ENCODE results near the gene GNPDA1.
"Not testable (repeated sequence)": the region's sequence is repeated elsewhere in the genome, so short reads cannot be mapped to it uniquely, and the experiment has no call there.

Gene GNPDA1

DNA sequence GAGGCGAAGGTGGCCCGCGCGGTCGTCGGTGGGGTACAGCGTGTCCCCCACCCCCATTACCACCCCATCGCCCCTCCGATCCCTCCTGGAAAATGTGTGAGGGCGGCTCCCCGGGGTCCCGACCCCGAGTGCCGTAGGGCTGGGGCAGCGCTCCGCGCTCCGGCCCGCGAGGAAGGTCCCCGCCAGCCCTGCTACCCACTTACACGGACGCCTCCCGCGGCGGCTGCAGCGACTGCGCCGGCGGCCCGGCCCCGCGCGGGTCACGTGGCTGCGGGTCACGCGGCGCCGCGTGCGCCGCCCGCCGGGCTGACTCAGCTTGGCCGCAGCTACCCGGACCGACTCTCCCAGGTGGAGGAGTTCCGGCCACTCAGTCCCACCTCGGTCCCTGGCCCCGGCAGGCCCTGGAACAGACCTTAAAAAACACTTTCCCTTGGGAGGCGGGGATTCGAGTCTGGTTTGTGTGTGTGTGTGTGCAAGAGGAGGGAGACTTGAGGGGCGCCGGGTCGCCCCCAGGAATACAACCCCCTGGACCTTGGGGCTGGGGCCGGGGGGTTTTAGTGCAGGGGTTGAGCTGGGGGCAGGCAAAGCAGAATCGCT, at the start of gene GNPDA1:
Gene GNPDA1, minus strand, starts transcription at position 236 of the 597 bp plus-strand sequence. CDS start 992 bp downstream, outside the sequence.
- peak; percentile 60 for DNase-seq (ENCODE audit: low read depth)

GRCh38 chr5:142059304-142059940, 46.6 kb upstream of the GNPDA1 start:
- DNase-seq (ENCODE audit: low read depth): peak; percentile 39

- DNase-seq (ENCODE audit: low read depth): no peak
These were observed 44.9 kb upstream of the GNPDA1 start for GRCh38 chr5:142057697-142058056.

DNA sequence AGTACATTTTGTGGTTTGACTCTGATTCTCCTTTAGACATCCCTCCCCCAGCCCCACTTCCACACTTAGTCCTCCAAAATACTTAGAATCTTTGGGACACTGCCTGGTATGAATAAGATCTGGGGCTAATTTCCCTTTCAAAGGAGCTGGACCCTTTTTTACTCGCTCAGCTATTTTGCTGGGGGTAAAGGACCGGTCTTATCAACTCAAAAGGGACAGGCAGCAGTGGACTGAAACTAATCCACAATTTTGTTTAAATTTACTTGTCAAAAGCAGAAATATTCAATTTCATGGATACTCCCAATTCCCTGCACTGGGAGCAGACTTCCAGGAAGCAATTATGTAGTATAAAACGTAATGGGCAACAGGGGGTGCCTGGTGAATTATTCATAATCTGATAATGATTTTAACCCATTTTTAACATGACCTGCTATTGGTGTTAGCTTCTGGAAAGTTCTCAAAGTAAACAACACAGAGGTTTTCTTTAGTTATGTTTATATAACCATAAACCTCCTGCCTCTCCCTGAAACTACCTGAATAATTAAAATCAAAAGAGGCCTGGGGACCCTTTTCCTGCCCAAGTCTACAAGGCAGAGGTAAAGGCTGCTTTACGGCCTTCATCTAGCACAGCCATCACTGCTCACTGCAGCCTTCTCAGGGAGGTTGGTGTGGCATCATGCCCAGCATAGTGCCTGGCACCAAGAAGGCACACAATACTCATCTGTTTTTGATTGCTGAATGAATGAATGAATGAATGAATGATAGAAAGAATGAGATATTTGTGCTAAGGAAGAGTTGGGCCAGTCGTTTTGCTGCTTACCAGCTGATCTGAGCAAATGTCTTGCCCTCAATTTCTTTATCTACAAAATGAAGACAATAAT, 44.2 kb upstream of the GNPDA1 start:
- DNase-seq (ENCODE audit: low read depth): no peak

- peak; percentile 66 for DNase-seq (ENCODE audit: low read depth)
These were observed 42.5 kb upstream of the GNPDA1 start for GRCh38 chr5:142055301-142055700.

DNA sequence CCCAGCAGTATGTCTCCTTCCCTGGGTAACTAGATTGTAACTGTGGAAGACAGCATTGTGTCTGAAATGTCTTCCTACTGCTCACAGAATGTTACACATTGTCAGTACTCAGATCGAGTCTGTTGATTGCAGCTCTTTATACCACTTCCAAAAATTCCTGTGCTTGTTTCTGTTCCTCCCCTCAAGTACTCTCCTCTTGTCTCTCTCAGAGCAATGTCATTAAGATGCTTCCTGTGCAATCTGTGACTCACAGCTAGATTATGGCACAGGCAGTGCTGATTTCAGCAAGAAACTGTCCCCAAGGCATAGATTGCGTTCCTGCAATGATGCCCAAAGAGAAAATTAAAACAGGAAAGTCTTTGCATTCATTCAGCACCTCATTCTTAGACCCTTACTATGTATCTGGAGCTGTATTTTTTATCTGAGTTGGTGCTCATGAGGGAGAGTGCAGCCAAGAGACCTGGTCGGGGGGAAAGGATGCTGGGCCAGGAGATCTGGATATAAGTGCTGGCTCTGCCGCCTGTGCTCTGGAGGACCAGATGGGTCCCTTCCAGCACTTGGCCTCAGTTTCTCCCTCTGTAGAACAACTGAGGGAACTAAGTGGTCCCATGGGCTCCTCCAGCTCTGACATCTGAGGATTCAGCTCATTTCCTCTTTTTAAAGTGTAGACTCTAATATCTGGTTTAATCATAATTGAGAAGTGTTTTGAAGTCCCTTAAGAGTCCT, 40.8 kb upstream of the GNPDA1 start:
- DNase-seq (ENCODE audit: low read depth): peak; percentile 37

GRCh38 chr5:142052026-142052425, 39.2 kb upstream of the GNPDA1 start:
- DNase-seq (ENCODE audit: low read depth): not testable (repeated sequence)

DNA sequence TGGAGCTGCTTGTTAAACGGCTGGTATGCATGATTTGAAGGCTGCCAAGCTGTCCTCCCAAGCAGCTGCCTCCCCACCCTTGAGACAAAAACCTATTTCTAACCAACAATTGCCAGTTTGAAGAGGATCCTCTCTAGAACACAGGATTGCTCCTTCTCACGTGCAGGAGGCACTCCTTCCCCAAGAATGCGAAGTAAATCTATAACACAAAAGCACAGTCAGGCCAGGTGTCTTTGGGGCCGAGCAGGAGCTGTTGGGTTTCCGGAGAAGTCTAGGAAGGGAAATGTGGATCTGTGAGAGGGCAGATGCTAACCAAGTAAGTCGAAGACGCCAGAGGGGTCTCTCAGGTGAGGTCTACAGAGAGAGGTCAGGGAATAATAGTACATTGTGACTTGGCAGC, 35.4 kb upstream of the GNPDA1 start:
- no peak for DNase-seq (ENCODE audit: low read depth)

DNA sequence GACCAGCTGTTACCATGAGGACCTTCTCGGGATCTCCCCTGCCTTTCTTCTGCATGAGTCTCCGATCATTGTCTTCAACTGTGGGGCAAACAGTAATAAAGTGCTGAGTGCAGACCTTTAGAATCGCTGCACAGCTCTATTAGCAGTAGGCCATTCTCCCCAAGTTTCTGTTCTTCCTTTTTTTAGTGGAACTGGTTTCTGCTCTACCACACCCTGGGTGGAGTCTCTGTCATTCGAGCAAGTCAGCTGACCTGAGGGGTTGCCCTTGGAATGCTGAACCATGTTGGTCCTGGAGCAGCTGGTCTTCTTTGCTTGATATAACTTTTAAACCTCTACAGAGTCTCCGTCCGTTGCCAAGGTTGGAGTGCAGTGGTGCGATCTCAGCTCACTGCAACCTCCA, 33.4 kb upstream of the GNPDA1 start:
- no peak for DNase-seq (ENCODE audit: low read depth)

DNA sequence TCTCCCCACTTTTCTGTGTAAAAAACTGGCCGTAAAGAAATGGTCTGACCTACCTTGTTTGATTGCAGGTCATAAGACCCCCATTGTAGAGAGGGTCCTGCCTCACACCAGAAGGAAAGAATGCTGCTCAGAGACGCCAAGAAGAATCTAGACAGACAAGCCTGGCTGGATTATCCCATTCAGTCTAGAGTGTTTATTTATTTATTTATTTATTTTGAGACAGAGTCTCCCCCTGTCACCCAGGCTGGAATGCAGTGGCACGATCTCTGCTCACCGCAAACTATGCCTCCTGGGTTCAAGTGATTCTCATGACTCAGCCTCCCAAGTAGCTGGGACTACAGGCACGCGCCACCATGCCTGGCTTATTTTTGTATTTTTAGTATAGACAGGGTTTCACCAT, 28.1 kb upstream of the GNPDA1 start:
- not testable (repeated sequence) for DNase-seq (ENCODE audit: low read depth)

DNA sequence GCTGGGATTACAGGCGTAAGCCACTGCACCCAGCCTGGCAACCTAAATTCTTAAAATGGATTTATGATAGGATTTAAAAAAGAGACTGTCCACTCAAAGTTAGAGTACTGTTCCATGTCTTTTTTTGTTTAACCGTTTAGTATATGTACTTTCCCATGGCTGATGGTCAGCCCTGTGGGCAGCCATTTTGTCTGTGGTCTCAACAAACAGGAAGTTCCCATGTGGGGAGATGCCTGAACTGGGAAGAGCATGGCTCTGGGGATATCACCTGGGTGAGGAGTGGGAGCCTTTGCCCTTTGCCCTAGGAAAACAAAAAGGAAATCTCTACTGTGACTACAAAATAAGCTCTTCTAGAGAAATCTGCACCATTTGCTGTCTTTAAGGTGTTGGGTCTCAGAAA, 27.5 kb upstream of the GNPDA1 start:
- no peak for DNase-seq (ENCODE audit: low read depth)

DNA sequence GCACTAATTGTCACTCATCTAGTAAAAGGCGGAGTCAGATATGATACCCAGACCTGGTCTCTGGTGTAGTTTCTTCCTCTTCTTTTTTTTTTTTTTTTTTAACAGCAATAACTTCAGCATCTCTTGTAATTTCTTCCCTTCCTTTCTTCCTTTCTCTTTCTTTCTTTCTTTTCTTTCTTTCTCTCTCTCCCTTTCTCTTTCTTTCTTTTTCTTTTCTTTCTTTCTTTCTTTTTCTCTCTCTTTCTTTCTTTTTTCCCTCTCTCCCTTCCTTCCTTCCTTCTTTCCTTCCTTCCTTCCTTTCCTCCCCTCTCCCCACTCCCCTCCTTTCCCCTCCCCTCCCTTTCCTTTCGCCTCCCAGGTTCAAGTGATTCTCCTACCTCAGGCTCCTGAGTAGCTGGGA, 25.9 kb upstream of the GNPDA1 start:
- no peak for DNase-seq (ENCODE audit: low read depth)

GRCh38 chr5:142037599-142037998, 24.8 kb upstream of the GNPDA1 start:
- not testable (repeated sequence) for DNase-seq (ENCODE audit: low read depth)

- DNase-seq (ENCODE audit: low read depth): no peak
These were observed 24.1 kb upstream of the GNPDA1 start for GRCh38 chr5:142036918-142037317.

GRCh38 chr5:142034994-142035393, 22.2 kb upstream of the GNPDA1 start:
- DNase-seq (ENCODE audit: low read depth): no peak

- not testable (repeated sequence) for DNase-seq (ENCODE audit: low read depth)
These were observed 21.1 kb upstream of the GNPDA1 start for GRCh38 chr5:142033632-142034567.

DNA sequence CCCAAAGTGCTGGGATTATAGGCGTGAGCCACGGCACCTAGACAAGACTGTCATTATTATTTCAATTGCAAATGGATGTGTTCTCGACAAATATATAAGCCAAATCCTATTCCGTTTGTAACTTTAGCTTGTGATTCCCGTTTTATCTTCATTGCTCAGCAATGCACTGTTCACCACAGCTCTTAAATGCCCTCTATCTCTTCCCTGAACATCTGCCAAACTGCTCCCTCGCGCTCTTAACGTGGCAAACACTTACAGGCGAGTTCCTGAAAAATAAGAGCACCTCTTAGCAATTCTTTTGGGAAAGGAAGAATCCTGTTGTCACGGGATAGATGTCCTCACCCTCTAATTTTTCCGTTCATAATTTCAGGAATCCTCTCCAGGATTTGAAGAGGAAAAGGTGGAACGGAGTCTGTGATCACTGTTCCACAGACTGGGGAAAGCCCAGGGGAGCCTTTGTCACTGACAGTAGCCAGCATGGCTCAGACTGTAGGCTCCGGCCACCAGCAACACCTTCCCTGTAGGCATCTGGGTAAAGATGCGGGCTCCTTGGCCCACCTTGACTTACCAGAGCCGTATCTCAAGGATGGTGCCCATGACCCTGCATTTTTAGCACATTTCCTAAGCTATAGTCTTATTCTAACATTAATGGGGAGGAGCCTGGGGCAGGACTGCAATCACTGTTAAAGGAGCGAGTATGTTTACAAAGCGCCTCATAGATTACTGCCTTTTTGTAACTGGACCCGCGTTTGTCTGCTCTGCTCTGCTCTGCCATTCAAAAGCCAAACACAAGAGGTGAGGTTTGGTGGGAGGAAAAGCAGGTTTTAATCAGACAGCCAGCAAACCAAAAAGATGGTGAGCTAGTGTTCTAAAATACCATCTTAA, 20.2 kb upstream of the GNPDA1 start:
- no peak for DNase-seq (ENCODE audit: low read depth)

DNA sequence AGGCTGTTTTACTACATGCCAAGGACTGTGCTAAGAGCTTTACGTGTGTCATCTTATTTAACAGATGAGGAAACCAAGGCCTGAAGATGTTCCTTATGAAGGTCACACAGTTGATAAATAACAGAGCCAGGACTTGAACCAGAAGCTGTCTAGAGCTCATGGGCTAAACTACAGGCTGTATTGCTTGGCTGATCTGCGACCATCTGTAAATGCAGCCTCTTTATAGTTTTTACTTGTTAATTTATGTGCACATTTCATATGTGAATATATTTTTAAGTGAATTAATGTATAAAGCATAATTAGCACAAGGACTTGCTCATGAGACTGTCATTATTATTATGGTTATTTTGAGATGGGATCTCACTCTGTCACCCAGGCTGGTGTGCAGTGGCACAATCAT, 19.3 kb upstream of the GNPDA1 start:
- DNase-seq (ENCODE audit: low read depth): no peak

GRCh38 chr5:142025637-142026036, 12.8 kb upstream of the GNPDA1 start:
- DNase-seq (ENCODE audit: low read depth): no peak

- peak; percentile 76 for DNase-seq (ENCODE audit: low read depth)
These were observed 12.0 kb upstream of the GNPDA1 start for GRCh38 chr5:142024771-142025304.

Data from amniotic epithelial cell (primary cell).